CD8-positive, alpha-beta memory T cell (primary cell): ENCODE measurements around the gene CLEC4F. TPM values are rescaled to one million over a fixed set of nuclear protein-coding genes. Genes with fewer than 3 reads are reported as not detected.

Experiments used
- CTCF ChIA-PET: fragments of 350-600 bp; sonication (Branson Sonifier 250); formaldehyde crosslinking; loops from one replicate; lab custom pipeline; 2021; ENCODE audit warnings: antibody characterized with exemption; lab: Charles Lee
- POLR2A ChIA-PET: fragments of 350-600 bp; sonication (Branson Sonifier 250); formaldehyde crosslinking; loops from one replicate; lab custom pipeline; 2021; ENCODE audit warnings: antibody characterized with exemption; lab: Charles Lee
- DNase-seq, 5 donors: peaks; one replicate each; pipeline versions ENCODE4 v3.0.0 to v3.0.0-alpha.2; 2020 to 2022; ENCODE audit warnings: mixed read lengths in 1 of 5
- H3K27ac ChIP-seq: one replicate; pipeline ENCODE4 v1.7.0; 2013; ENCODE audit warnings: low read depth, mild to moderate bottlenecking, low read length, moderate library complexity
- H3K27me3 ChIP-seq: 2 replicates; pipeline ENCODE4 v1.7.0; 2013; ENCODE audit warnings: low read length, mild to moderate bottlenecking; ENCODE audit not compliant: insufficient read depth, poor library complexity, severe bottlenecking
- H3K36me3 ChIP-seq: 2 replicates; pipeline ENCODE4 v1.7.0; 2013; ENCODE audit warnings: mild to moderate bottlenecking, low read length, moderate library complexity; ENCODE audit not compliant: insufficient read depth
- H3K4me1 ChIP-seq: 2 replicates; pipeline ENCODE4 v1.7.0; 2013; ENCODE audit warnings: mild to moderate bottlenecking, low read length, moderate library complexity; ENCODE audit not compliant: insufficient read depth
- H3K4me3 ChIP-seq: 2 replicates; pipeline ENCODE4 v1.7.0; 2013; ENCODE audit warnings: mild to moderate bottlenecking, low read length
- H3K9me3 ChIP-seq: 2 replicates; pipeline ENCODE4 v1.7.0; 2013; ENCODE audit warnings: mild to moderate bottlenecking, low read length
- H3K27ac Mint-ChIP-seq, 8 donors: one replicate each; pipeline ENCODE4 v1.8.0; 2020 to 2021; ENCODE audit warnings: mixed read lengths in 8 of 8, mild to moderate bottlenecking in 6 of 8, inconsistent platforms in 3 of 8, moderate library complexity in 3 of 8
- H3K27me3 Mint-ChIP-seq, 2 donors: one replicate each; pipeline ENCODE4 v1.8.0; 2020 to 2021; ENCODE audit warnings: mixed read lengths in 2 of 2, mild to moderate bottlenecking in 1 of 2, moderate library complexity in 1 of 2
- H3K36me3 Mint-ChIP-seq, 3 donors: one replicate each; pipeline ENCODE4 v1.8.0; 2020 to 2021; ENCODE audit warnings: mixed read lengths in 3 of 3, inconsistent platforms in 1 of 3, mild to moderate bottlenecking in 1 of 3
- H3K4me1 Mint-ChIP-seq, 3 donors: one replicate each; pipeline ENCODE4 v1.8.0; 2020 to 2021; ENCODE audit warnings: mixed read lengths in 3 of 3, inconsistent platforms in 1 of 3, mild to moderate bottlenecking in 1 of 3
- H3K4me3 Mint-ChIP-seq, 7 donors: one replicate each; pipeline ENCODE4 v1.8.0; 2020 to 2021; ENCODE audit warnings: mixed read lengths in 7 of 7, mild to moderate bottlenecking in 6 of 7, moderate library complexity in 4 of 7, inconsistent platforms in 2 of 7
- H3K9me3 Mint-ChIP-seq, 5 donors: one replicate each; pipeline ENCODE4 v1.8.0; 2020 to 2022; ENCODE audit warnings: mixed read lengths in 5 of 5, mild to moderate bottlenecking in 3 of 5, moderate library complexity in 2 of 5, inconsistent platforms in 1 of 5
- polyA plus RNA-seq: library from polyadenylated mRNA; unstranded; fragments of 300-500 nt; fragmentation: Illumina TruSeq; gene quantifications from one replicate; pipeline ENCODE4 v1.2.3, GENCODE V29; 2021
- total RNA-seq, 2 experiments: library from RNA; stranded (reverse); gene quantifications; one replicate each; pipeline ENCODE4 v1.2.3, GENCODE V29; 2021

CLEC4F gene
- total and polyA plus RNA-seq, 3 experiments from 2014 or later, result not detected

DNA sequence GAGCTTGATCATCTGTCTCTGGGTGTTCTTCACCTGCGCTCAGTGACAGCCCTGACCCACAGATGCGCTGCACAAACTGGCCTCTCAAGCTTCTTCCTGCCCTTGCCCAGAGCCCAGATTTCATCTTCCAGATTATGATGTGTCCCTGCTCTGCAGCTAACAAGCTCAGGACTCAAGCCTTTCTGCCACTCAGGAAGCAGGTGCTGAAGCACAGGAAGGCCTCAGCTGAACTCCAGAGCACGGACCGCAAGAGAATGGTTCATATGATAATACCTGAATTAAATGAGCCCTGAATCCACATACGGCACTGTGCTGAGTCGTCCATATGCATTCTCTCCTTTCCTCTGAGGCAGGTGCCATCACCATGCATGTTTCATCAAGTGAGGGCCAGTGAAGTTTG, 11.5 kb upstream of the CLEC4F start:
- H3K4me3 Mint-ChIP-seq, result no peak overlapping the region
- Histone ChIP-seq H3K4me1 (no peaks in the 10 kb centered on the region), H3K27ac (no peak overlapping the region), H3K27me3 (no peaks in the 10 kb centered on the region), H3K4me3 (no peak overlapping the region), H3K36me3 (no peaks in the 10 kb centered on the region), H3K9me3 (no peaks in the 10 kb centered on the region)
- H3K27me3 Mint-ChIP-seq, result peaks cover 9 to 11% of the 10 kb centered on the region in 2 donors
- peak overlapping the region in 1 of 8 donors; percentile 66 for H3K27ac Mint-ChIP-seq
- H3K4me1 Mint-ChIP-seq, result no peaks in the 10 kb centered on the region
- H3K9me3 Mint-ChIP-seq, result no peaks in the 10 kb centered on the region
- CTCF ChIA-PET, result interaction anchor here (0.6 kb wide), 1 partner anchor 112 kb away, joined by 3 read pairs; no protein-coding TSS in a partner anchor
- DNase-seq, result no peak
- POLR2A ChIA-PET, result no interaction called here
- no peaks in the 10 kb centered on the region for H3K36me3 Mint-ChIP-seq

DNA sequence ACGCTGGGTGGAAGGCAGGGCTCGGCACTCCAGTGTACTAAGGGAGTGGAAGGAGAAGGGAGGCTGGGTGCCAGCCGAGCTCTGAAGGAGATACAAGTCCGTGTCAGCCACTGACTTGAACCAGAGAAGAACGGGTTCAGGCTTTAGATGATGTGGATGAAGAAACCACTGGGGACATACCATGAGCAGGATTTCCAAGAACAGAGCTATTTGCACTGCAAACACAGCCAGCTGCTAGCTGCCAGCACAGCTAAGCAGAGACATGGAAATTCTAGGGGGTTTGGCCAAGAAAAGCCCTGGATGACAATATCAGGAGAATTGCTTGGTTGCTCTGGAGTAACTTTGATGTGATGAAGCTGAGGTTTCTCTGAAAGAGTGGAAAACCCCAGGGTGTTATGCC, 10.0 kb upstream of the CLEC4F start:
- H3K4me3 ChIP-seq, result no peak overlapping the region
- no peaks in the 10 kb centered on the region for H3K27me3 ChIP-seq
- Mint-ChIP-seq H3K27ac (no peak overlapping the region), H3K27me3 (peaks cover 8 to 9% of the 10 kb centered on the region in 2 donors), H3K9me3 (no peaks in the 10 kb centered on the region), H3K4me1 (no peaks in the 10 kb centered on the region), H3K36me3 (no peaks in the 10 kb centered on the region), H3K4me3 (no peak overlapping the region)
- H3K36me3 ChIP-seq, result no peaks in the 10 kb centered on the region
- CTCF ChIA-PET, result no interaction called here
- H3K9me3 ChIP-seq, result no peaks in the 10 kb centered on the region
- no peak for DNase-seq
- no peaks in the 10 kb centered on the region for H3K4me1 ChIP-seq
- POLR2A ChIA-PET, result no interaction called here
- H3K27ac ChIP-seq, result no peak overlapping the region

DNA sequence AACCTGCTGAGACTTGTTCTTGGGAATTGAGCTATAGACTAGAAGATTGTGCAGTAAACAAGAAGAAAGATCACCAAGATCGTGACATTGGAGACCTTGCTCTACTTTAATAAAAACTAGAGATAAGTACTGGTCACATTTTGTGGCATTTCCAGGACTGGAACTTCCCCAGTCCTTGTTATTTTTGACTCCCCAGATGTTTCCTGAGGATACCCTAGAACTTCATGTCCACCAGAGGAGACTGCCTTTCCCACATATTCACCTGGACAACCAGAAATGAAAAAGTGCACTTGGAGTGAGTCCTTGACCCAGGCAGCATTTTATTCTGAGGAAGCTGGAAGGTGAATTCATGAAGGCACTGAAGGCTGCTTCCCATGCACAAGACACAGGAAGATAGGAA, 9.5 kb upstream of the CLEC4F start:
- no peaks in the 10 kb centered on the region for H3K4me1 Mint-ChIP-seq
- H3K36me3 ChIP-seq, result no peaks in the 10 kb centered on the region
- ChIA-PET POLR2A (no interaction called here), CTCF (no interaction called here)
- H3K27ac ChIP-seq, result no peak overlapping the region
- H3K4me3 Mint-ChIP-seq, result no peak overlapping the region
- no peaks in the 10 kb centered on the region for H3K9me3 ChIP-seq
- H3K36me3 Mint-ChIP-seq, result no peaks in the 10 kb centered on the region
- no peak overlapping the region for H3K4me3 ChIP-seq
- H3K27ac Mint-ChIP-seq, result peak overlapping the region in 1 of 8 donors; percentile 14
- H3K27me3 Mint-ChIP-seq, result peaks cover 6 to 8% of the 10 kb centered on the region in 2 donors
- no peaks in the 10 kb centered on the region for H3K9me3 Mint-ChIP-seq
- H3K4me1 ChIP-seq, result no peaks in the 10 kb centered on the region
- H3K27me3 ChIP-seq, result no peaks in the 10 kb centered on the region
- DNase-seq, result no peak

DNA sequence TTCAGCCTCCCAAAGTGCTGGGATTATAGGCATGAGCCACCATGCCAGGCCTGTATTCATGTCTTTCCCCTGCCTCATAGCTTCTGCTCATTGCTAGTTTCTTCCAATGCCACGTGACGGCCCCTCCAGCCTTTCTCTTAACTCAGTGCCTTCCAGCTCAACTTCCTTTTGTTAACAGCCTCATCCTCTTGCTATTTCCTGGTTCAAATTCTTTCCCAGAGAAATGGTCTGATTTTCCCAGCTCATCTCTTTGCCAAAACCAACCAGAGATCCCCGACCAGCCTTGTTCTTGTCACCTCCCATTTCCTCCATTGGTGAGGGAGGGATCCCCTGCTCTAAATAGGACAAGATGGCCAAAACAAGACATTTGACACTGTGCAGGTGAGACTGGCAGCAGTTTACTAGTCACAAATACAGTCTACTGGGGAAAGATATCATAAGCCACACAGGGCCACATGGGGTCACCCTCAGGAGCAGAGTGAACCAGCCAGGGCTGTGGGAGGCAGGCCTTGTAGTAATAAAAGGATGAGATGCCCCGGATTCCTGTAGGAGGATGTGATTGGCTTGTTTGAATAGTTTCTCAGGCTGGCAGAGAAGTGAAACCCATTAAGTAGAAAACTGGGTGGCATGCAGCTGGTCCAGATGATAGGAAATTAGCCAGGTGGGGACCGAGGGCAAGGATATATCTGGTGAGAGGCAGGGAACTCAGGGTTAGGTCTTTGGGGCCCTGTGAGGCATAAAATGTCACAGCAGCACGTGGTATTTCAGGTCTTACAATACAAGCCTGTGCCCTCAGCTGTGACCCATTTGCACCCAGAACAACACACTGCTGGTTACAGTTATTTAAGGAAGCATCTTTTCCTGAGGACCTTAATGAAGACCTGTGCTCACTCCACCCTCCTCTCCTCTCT, 8.8 kb upstream of the CLEC4F start:
- no peaks in the 10 kb centered on the region for H3K27me3 ChIP-seq
- H3K4me1 ChIP-seq, result no peaks in the 10 kb centered on the region
- Mint-ChIP-seq H3K27ac (peak overlapping the region in 1 of 8 donors; percentile 14), H3K4me3 (peak overlapping the region in 1 of 7 donors; percentile 30), H3K27me3 (peaks cover 4 to 6% of the 10 kb centered on the region in 2 donors), H3K36me3 (no peaks in the 10 kb centered on the region), H3K4me1 (no peaks in the 10 kb centered on the region), H3K9me3 (no peaks in the 10 kb centered on the region)
- no peak overlapping the region for H3K27ac ChIP-seq
- no peak overlapping the region for H3K4me3 ChIP-seq
- no peaks in the 10 kb centered on the region for H3K36me3 ChIP-seq
- H3K9me3 ChIP-seq, result no peaks in the 10 kb centered on the region
- DNase-seq, result no peak
- CTCF ChIA-PET, result no interaction called here
- POLR2A ChIA-PET, result no interaction called here

DNA sequence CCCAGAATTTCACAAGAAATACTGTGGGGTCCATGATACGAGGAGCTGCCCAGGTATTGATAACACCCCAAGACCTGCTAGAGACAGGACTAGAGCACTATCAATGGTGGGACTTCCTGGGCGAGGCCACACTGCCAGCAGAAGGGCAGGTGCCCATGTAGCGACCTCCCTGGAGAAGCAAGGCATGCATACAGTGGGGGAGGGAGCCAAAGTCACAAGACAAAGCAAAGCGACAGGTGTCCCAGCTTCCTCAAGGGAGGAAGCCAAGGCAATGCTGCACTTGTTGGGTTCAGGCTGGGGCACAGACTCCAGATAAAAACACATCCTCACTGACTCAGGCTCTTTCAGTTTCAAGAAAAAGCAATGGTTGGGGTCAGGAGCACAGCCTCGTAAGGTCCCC, 7.7 kb upstream of the CLEC4F start:
- Histone ChIP-seq H3K27me3 (no peaks in the 10 kb centered on the region), H3K4me1 (no peaks in the 10 kb centered on the region), H3K36me3 (no peaks in the 10 kb centered on the region), H3K27ac (no peak overlapping the region), H3K9me3 (no peaks in the 10 kb centered on the region), H3K4me3 (no peak overlapping the region)
- POLR2A ChIA-PET, result no interaction called here
- H3K9me3 Mint-ChIP-seq, result no peaks in the 10 kb centered on the region
- no peak overlapping the region for H3K4me3 Mint-ChIP-seq
- H3K27me3 Mint-ChIP-seq, result peaks cover 3 to 6% of the 10 kb centered on the region in 2 donors
- DNase-seq, result no peak
- peaks cover 0 to 1% (median under 1%) of the 10 kb centered on the region in 3 donors for H3K4me1 Mint-ChIP-seq
- no peaks in the 10 kb centered on the region for H3K36me3 Mint-ChIP-seq
- CTCF ChIA-PET, result no interaction called here
- no peak overlapping the region for H3K27ac Mint-ChIP-seq

DNA sequence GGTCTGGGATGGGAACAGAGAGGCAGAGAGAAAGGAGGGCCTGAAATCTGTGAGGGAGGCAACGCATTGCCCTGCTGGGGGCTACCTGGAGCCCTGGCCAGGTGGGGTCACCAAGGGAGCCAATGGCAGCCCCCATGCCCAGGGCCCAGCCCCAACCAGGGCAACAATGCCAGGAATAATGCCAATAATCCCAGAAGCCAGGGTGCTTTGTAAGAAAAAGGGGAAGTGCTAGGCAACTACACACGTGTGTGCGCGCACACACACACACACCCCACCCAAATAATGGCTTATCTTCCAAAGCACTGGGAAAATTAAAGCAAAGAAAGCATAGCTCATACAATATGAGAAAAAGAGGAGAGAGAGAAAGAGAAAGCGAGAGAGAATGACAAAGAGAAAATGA, 7.0 kb upstream of the CLEC4F start:
- Histone ChIP-seq H3K4me1 (peaks cover 4% of the 10 kb centered on the region), H3K36me3 (no peaks in the 10 kb centered on the region), H3K27ac (no peak overlapping the region), H3K9me3 (no peaks in the 10 kb centered on the region), H3K27me3 (no peaks in the 10 kb centered on the region), H3K4me3 (no peak overlapping the region)
- Mint-ChIP-seq H3K27me3 (peaks cover 5 to 6% of the 10 kb centered on the region in 2 donors), H3K36me3 (no peaks in the 10 kb centered on the region), H3K4me1 (peaks cover 3 to 9% (median 8%) of the 10 kb centered on the region in 3 donors), H3K27ac (no peak overlapping the region), H3K9me3 (no peaks in the 10 kb centered on the region), H3K4me3 (no peak overlapping the region)
- no peak for DNase-seq
- POLR2A ChIA-PET, result no interaction called here
- CTCF ChIA-PET, result no interaction called here

DNA sequence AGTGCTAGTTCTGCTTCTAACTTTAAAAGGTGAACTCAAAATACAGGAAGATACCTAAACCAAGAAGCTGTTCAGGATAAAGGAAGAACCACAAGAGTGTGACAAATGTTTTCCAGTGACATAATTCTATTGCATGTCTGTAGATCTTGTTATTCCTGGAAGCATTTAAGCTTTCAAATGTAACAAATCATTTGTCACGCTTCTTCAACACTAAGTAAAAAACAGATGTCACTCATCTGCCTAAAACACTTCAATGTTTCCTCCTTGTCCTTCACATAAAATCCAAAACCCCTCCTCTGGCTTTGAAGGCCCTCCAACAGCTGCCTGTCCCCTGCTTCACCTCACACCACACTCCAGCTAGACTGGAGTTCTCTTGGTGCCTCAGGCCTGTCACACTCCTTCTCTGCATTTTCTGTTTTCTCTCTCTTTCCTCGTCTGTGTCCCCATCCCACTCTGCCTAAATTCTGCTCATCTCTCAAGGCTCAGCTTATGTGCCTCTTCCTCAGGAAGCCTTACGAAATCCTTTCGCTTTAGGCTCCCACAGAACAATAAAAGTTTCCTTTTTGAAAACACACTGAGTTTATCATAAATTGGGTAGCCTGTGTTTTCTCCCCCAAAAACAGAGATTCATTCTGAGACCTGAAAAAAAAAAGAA, 6.4 kb upstream of the CLEC4F start:
- ChIA-PET POLR2A (no interaction called here), CTCF (no interaction called here)
- H3K9me3 Mint-ChIP-seq, result no peaks in the 10 kb centered on the region
- peaks cover 3 to 9% (median 8%) of the 10 kb centered on the region in 3 donors for H3K4me1 Mint-ChIP-seq
- H3K27me3 Mint-ChIP-seq, result peaks cover 5 to 6% of the 10 kb centered on the region in 2 donors
- no peak overlapping the region for H3K27ac ChIP-seq
- H3K4me3 Mint-ChIP-seq, result no peak overlapping the region
- DNase-seq, result no peak
- H3K4me3 ChIP-seq, result no peak overlapping the region
- H3K27ac Mint-ChIP-seq, result peak overlapping the region in 1 of 8 donors; percentile 0
- H3K36me3 Mint-ChIP-seq, result no peaks in the 10 kb centered on the region
- no peaks in the 10 kb centered on the region for H3K27me3 ChIP-seq
- no peaks in the 10 kb centered on the region for H3K36me3 ChIP-seq
- peaks cover 7% of the 10 kb centered on the region for H3K4me1 ChIP-seq
- H3K9me3 ChIP-seq, result no peaks in the 10 kb centered on the region

DNA sequence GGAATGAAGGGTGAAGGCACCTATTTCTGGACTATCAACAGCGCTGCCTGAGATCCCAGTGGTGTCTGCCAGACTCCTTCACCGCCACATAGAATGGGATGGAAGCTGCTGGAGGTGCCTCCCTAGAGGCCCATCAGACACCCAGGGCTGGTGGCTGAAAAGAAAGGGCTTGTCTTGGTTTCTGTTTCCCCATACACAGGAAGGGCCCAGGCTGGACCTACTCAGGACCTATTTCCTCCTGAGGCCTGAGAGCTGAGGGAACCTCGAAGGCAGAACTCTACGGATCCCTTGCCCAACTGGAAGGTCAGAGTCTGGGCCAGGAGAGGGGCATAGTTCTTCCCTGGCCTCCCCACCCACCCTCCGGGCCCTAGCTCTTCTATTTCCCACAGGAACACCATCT, 2.9 kb upstream of the CLEC4F start:
- H3K9me3 ChIP-seq, result no peaks in the 10 kb centered on the region
- no peak overlapping the region for H3K27ac Mint-ChIP-seq
- DNase-seq, result no peak
- H3K27me3 Mint-ChIP-seq, result peaks cover 4 to 11% of the 10 kb centered on the region in 2 donors
- H3K4me1 ChIP-seq, result peaks cover 7% of the 10 kb centered on the region
- no peaks in the 10 kb centered on the region for H3K27me3 ChIP-seq
- no peaks in the 10 kb centered on the region for H3K9me3 Mint-ChIP-seq
- H3K4me1 Mint-ChIP-seq, result peaks cover 3 to 9% (median 8%) of the 10 kb centered on the region in 3 donors
- ChIA-PET POLR2A (no interaction called here), CTCF (no interaction called here)
- no peak overlapping the region for H3K27ac ChIP-seq
- no peak overlapping the region for H3K4me3 ChIP-seq
- H3K36me3 Mint-ChIP-seq, result no peaks in the 10 kb centered on the region
- H3K36me3 ChIP-seq, result no peaks in the 10 kb centered on the region
- peak overlapping the region in 1 of 7 donors; percentile 21 for H3K4me3 Mint-ChIP-seq
